ENCODE data around the gene LUZP4.

DNA sequence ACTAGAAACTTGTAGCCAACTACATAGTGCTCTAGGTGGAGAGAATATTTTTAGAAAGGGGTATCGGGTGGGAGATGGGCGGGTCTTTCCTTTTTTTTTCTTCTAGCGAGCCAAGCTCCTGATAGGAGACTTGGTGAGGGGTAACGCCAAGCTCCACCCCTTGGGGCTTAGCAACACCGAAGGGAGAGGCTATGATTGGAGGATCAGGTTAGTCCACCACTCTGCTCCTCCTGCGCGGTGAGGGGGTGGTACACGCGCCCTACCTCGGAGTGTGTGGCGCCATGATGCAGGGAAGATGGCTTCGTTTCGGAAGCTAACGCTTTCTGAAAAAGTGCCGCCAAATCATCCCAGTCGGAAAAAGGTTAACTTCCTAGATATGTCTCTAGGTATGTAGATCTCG, at the start of gene LUZP4:
- TF ChIP-seq CTCF (conservative IDR thresholded peaks at IDR 0.05) = no peak
- TF ChIP-seq ZFX (IDR thresholded peaks at IDR 0.05) = no peak
